Endothelial cell of hepatic sinusoid (primary cell): Measurements from ENCODE around the gene FBXL19.

ENCODE experiments used
- in situ Hi-C: cut with HindIII; loops from 2 replicates; pipeline ENCODE4 v1.10.0; 2017; ENCODE audit warnings: low sequenced_read_pairs

FBXL19 gene

DNA sequence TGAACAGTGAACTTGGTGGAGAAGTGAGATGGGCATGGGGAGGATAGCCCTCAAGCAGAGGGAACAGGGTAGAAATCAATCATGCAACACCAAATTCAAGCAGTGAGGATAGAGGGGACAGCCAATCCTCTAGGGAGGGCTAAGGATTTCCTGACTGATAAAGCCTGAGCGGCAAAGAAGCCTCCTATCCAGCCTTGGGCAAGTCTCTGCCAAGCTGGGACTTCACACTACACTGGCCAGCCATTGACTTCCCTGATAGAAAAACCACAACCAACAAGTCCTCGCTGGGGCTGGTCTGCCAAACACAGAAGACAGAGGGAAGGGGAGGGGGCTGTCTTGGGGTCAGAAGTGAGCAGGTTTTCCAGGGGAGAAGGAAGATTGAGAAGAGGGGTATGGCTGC lies 2.5 kb upstream of the FBXL19 start:
- in situ Hi-C loops = no loop called here

DNA sequence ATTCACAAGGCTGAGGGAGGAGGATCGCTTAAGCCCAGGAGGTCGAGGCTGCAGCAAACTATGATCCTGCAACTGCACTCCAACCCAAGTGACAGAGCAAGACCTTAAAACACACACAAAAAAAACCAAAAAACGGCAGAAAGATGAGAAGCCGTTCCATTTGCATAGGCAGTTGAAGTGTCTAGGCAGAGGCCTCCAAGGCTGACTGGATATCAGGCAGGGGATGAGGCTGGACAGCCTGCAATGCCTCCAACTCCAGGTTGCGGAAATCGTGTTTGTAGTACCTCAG lies 2.0 kb upstream of the FBXL19 start:
- in situ Hi-C loops = no loop called here

DNA sequence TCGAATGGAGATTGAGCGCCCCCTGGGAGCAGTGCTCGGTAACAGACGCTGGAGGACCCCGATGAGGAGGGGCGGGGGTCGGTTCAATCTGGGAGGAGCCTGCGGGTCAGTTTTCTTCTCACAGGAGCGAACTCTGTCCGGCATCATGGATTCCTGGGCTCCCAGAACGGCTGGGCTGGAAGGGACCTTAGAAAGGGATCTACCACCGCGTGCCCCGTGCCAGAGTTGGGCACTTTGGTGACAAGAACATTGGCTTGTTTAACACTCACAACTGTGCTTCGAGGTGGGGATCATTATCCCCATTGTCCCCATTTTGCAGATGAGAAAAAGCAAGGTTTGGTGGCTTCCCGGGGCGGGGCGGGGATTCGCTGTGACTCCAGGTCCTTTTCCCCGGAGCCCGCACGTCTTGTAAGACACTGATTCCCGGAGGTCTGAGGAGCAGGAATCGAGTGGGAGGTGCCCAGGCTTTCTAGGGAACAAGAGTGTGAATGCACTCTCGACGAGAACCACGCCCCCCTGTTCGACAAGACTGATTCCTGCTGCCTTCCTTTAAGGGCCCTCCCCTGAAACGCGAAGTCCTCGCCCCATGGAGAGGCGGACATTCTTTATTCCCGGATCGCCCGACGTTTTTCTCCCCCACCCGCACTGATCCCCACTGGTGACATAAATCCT lies 1.5 kb upstream of the FBXL19 start:
- in situ Hi-C loops = no loop called here

DNA sequence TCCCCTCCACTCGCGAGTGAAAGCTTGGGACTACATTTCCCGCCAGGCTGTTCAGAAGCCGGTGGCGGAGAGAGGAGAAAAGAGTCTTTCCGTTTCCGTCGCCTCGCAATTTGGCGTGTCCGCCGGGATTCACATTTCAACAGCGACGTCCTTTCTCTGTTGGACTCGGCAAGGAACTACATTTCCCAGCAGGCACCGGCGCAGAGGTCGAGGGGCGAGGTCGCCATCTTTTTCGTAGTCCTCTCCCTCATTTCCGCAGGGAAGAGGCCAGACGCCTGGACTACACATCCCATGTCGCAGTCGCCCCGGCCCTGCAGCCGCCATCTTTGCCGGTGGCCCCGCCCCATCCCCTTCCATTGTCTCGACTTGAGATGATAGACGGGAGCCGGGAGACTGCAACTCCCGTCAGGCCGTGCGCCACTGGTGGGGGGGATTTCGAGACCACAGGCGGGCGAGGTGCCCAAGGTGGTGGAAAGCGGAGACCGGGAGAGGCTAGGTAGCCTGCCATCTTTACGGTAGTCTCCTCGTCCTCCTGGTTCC lies 882 bp upstream of the FBXL19 start:
- in situ Hi-C loops = no loop called here

DNA sequence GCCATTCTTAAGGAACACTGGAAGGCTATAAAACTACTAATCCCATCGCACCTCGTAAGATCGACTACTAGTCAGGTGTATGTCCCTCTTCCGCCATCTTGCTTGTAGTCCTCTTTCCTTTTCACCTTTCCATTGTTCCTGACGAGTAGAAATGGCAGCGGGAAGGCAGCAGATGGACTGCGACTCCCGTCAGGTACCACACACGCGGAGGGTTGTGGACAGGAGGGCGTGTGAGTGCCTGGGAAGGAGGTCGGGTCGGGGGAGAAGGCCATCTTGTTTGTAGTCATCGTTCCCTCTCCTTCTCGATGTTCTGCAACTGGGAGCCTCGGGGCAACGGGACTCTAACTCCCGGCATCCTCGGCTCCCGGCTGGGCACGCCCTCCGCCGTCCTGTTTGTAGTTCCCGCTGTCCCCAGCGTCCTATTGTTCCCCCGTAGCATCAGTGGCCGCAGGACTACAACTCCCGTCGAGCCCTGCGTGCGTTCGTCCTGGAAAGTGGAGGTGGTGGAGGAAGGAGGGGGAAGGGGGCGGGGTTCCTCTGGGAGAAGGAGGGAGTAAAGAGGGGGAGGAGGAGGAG lies 324 bp upstream of the FBXL19 start:
- in situ Hi-C loops = no loop called here

DNA sequence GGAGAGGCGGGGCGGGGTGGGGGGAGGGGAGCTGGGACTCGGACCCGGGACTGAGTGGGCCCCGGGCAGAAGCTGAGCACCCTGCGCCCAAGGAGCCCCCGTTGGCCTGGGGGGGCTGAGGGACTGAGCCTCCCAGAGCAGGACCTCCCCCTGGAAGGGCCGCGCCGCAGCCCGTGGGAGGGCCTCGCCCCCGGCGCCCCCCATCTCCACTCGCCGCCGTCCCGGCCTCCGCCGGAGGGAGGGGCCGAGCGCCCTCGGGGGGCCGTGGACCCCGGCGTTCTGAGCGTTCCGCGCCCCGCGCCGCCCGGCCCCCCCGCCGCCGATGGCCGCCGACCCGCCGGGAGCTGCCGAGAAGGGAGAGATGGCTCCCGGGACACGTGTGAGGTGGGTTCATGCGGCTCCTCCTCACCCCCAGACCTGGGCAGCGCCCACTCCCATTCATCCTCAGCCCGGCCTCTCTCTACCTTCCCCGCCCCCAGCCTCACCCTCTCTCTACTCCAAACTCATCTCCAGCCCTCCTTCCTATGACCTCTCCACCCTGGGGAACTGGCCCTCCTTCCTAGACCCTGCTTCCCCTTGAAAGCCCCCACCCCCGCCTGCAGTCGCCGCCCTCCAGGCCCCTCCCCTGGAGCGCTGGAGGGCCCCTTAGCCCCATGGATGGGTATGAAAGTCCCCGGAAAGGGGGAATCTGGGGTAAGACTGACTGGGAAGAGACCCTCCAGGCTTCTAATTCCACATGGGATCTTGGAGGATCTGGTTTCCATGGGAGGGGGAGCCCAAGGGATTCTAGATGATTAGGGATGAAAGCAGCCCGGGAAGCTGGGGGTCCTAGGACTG lies 922 bp downstream of the FBXL19 start:
- in situ Hi-C loops = no loop called here

DNA sequence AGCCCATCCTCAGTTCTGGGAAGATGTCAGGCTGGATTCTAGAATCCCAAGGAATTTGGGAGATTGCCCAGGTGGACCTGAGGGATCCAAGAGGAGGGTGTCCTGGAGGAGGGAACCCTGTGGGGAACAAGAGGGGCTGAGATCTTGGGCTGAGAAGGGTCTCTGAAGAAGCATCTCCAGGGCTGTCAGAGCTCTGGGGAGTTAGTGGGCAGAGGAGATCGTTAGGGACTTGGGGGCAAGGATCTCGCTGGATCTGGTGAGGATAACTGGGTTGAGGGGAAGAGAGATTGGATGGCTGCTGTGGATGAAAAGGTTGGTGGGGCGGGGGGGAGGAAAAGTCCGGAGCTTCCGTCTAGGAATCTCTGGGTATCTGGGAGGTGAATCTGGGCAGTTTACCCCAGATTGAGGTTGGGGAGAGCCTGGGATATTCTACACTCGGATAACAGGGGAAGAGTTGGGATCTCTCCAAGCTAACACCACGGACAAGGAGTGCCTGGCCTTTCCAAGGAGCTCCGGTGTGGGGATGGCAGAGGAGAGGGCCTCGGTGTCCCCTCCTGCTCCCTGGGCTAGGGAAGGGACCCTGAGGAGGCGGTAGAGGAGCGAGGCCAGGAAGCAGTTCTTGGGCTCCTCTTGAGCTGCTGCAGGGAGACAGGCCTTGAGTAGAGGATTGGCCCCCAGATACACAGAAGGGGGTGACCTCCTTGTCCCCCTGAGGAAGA lies 1.7 kb downstream of the FBXL19 start:
- in situ Hi-C loops = loop anchor here (25.0 kb wide), 1 partner anchor 537 kb away; the partner anchor contains the start of genes ARMC5 and TGFB1I1

DNA sequence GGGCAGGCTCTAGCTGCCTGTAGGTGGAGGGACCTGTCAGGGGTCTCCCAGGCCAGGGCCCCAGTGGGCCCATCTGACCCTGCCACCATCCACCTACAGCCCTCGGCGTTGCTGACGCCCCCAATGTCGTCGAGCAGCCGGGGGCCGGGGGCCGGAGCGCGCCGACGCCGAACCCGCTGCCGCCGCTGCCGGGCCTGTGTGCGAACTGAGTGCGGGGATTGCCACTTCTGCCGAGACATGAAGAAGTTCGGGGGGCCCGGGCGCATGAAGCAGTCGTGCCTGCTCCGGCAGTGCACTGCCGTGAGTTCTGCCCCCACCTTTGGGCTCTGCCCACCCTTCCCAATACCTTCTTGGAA lies 2.2 kb downstream of the FBXL19 start:
- in situ Hi-C loops = loop anchor here (25.0 kb wide), 1 partner anchor 537 kb away; the partner anchor contains the start of genes ARMC5 and TGFB1I1

DNA sequence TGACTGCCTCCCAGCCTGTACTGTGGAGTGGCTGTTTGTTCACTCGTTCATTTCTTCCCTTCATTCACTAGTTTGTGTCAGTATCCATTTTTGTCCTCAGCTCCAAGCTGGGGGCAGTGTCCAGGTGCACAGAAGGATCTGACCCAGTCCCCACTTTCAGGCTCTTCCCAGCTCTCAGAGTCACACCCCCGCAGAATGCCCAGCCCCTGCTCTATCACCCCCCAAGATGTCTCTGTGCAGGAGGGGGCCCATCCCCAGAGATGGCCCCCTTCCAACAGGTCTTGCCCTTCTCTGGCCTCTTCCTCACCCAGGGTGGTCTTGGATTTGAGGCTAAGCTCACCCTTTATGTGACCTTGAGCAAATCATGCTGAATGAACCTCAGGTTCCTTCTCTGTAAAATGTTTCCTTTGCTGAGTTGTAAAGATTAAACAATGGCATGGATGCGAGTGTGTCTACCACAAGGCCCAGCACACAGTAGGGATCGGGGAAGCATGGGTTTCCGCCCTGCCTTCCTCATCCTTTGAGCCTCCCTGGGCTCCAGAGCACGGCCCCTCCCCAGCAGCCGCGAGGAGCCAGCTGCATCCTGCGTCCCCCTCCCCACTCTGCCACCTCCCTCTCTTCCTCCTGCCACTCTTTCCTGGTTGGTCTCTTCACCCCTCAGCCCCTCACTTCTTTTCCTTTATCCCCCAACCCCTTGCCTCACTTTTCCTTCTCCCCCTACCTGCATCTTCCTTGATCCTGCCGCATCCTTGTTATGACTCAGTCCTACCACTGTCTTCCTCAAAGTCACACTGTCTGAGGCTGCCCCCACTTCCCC lies 2.8 kb downstream of the FBXL19 start:
- in situ Hi-C loops = loop anchor here (25.0 kb wide), 1 partner anchor 536 kb away; the partner anchor contains the start of genes ARMC5 and TGFB1I1

DNA sequence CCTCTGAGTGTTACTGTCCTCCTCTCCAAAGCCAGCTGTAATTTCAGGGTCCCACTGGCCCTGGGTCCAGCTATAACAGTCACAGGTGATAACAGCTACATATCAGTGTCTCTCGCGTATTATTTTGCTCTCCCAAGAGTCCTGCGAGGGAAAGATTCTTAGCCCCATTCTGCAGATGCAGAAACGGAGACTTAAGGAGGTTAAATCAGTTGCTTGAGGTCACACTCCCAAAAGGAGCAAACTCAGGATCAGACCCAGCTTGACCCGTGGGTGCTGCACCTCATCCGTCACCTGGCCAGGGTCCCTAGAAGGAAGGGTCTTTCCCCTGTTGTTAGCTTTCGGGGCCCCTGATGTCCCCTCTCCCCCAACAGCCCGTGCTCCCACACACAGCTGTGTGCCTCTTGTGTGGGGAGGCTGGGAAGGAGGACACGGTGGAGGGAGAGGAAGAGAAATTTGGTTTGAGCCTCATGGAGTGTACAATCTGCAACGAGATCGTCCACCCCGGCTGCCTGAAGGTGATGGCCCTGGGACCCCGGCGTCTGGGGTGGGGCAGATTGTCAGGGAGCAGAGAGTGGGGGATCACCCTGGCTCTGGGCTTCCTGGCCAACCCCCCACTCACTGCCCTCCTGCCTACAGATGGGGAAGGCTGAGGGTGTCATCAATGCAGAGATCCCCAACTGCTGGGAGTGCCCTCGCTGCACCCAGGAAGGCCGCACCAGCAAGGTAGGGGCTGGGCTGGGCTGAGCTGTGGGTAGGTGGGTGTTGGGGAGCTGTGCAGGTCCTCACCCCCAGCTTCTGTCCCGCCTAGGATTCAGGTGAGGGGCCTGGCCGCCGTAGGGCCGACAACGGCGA lies 3.8 kb downstream of the FBXL19 start:
- in situ Hi-C loops = loop anchor here (25.0 kb wide), 1 partner anchor 535 kb away; the partner anchor contains the start of genes ARMC5 and TGFB1I1

DNA sequence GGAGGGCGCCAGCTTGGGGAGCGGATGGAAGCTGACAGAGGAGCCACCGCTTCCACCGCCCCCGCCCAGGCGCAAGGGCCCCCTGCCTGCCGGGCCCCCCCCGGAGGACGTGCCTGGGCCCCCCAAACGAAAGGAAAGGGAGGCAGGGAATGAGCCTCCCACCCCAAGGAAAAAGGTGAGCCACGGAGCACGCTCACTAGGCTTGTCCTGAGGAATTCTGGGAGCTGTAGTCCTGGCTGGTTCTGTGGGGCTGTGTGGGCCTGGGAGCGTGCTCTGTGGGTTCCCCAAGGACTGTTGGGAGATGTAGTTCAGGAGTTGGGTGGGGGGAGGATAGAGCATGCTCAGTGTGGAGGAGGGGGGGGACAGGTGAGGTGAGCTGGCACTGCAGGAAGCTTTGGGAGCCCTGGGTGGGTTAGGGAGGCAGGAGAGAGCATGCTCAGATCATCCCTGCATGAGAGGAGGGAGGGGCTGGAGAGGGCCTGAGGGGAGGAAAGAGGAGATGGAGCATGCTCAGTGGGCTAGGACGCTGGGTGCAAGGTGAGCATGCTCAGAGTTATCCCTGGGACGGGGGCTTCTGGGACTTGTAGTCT lies 4.5 kb downstream of the FBXL19 start:
- in situ Hi-C loops = loop anchor here (25.0 kb wide), 1 partner anchor 534 kb away; the partner anchor contains the start of genes ARMC5 and TGFB1I1

DNA sequence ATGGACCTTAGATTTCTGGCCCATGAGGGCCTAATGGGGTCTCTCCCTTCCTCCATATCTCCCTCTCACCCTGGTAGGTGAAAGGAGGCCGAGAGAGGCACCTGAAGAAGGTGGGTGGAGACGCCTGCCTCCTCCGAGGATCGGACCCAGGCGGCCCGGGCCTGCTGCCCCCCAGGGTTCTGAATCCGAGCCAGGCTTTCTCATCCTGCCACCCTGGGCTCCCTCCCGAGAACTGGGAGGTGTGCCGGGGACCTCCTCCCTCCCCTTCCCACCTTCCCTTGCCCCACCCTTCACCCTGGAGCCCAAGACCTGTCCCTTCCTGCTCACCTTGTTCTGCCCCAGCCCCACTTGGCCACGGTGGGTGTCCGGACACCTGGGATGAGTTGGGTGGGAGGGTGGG lies 5.0 kb downstream of the FBXL19 start:
- in situ Hi-C loops = loop anchor here (25.0 kb wide), 1 partner anchor 534 kb away; the partner anchor contains the start of genes ARMC5 and TGFB1I1

DNA sequence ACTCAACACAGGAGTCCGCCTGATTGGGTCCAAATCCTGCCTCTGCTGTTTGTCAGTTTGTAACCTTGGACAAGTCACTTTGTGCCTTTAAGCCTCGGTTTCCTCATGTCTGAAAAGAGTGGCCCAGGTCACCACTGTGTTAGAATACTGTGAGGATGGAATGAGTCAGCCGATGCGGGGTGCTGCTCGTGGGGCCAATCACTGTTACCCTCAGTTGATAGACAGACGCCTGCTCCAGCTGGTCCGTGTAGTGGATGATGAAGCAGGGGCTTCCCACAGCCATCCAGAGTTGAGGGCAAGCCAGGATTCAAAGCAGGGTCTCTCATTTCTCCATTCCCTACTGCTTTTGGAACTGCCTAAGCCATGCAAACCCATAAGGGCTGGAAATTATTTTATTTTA lies 5.8 kb downstream of the FBXL19 start:
- in situ Hi-C loops = loop anchor here (25.0 kb wide), 1 partner anchor 533 kb away; the partner anchor contains the start of genes ARMC5 and TGFB1I1

DNA sequence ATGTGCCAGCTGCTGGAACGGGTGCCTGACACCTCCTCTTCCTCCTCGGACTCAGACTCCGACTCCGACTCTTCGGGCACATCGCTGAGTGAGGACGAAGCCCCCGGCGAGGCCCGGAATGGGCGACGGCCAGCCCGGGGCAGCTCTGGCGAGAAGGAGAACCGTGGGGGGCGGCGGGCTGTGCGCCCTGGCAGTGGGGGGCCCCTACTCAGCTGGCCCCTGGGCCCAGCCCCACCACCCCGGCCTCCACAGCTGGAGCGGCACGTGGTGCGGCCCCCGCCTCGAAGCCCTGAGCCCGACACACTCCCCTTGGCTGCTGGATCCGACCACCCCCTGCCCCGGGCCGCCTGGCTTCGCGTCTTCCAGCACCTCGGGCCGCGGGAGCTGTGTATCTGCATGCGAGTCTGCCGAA lies 6.8 kb downstream of the FBXL19 start:
- in situ Hi-C loops = loop anchor here (25.0 kb wide), 1 partner anchor 532 kb away; the partner anchor contains the start of genes ARMC5 and TGFB1I1

DNA sequence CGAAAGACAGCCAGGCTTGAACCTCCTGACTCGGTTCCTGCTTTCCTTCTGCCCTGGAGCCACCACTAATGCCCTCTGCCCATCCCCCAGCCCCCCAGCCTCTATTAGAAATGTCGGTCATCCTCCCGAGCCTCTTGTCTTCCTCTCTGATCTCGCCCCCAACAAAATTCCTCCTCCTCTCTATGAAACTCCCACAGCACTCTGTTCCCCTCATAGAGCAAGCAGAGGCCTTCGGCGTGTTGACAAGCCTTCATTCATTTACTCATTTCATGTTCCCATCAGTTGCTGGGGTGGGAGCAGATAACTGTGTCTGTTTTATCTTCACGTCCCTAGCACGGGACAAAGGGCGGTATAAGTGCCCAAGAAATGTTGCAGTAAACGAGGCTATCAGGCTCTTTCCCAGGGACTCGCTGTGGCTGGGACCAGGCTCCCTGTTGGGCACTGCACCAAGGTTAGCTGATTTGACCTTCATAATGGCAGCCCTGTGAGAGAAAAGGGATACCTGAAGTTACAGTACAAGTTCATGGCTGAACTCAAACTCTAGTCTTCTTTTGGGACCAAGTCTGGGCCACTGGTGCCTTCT lies 7.8 kb downstream of the FBXL19 start:
- in situ Hi-C loops = loop anchor here (25.0 kb wide), 1 partner anchor 531 kb away; the partner anchor contains the start of genes ARMC5 and TGFB1I1

DNA sequence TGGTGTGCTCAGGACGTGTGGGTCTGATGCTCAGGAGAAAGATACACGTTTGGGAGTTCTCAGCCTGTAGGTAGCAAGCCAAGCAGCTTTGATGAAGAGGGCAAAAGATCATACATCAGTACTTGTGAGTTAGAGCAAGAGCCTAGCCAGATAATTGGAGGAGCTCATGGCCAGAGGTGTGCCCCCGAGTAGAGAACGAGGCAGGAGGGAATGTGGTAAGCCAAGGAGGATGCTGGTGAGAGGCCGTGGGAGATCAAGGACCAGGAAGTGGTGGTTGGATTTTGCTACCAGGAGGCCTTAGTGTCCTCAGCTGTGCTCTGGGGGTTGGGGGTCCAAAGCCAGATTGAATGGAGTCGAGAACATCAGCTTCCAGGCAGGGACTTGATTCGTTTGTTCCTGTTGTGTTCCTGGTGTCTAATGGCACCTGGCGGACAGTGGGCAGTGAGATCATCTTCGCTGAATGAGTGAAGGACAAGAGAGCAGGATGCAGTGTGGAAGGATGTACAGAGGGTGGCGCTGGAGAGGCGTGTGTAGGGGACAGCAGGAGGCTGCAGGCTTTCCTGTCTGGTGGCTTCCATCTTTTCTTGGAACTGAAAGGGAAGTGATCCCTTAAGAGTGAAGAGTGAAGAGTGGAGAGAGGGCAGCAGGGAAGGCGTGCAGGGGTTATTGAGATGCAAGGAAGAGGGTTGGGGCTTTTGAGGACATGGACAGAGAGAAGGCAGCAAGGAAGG lies 11.6 kb downstream of the FBXL19 start:
- in situ Hi-C loops = loop anchor here (25.0 kb wide), 1 partner anchor 527 kb away; the partner anchor contains the start of genes ARMC5 and TGFB1I1

DNA sequence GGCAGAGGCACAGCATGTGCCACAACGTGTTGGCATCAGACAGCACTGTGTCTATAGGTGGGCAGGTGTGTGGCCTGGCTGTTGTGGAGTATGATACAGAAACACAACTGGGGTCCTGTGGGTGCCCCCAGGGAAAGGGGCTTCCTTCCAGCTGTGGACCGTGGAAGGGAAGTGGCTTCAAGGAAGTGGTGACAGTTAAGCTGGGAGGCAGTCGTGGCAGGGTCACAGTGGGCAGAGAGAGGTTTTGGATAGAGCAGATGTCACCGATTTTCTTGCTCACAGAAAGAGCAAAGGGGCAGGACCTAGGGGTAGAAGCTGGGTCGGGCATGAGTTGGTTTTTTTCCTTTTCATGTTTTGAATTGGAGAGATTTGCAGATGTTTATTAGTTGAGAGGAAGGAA lies 14.3 kb downstream of the FBXL19 start:
- in situ Hi-C loops = loop anchor here (25.0 kb wide), 1 partner anchor 525 kb away; the partner anchor contains the start of genes ARMC5 and TGFB1I1
